Type B pancreatic cell (in vitro differentiated cells): ENCODE results near the gene OLFML2A. TPM values are rescaled to one million over a fixed set of nuclear protein-coding genes. Genes with fewer than 3 reads are reported as not detected.
A peak's percentile ranks its signal among the peaks of the same experiment; 100 is the strongest.
"Not testable (repeated sequence)": the region's sequence is repeated elsewhere in the genome, so short reads cannot be mapped to it uniquely, and the experiment has no call there.

Experiments
- DNase-seq: peaks from one replicate; pipeline ENCODE4 v3.0.0; 2021; ENCODE audit warnings: mixed read lengths; ENCODE audit not compliant: unreplicated experiment; ENCODE audit errors: extremely low spot score
- H3K27ac Mint-ChIP-seq: 2 replicates; pipeline ENCODE4 v1.8.0; 2021; ENCODE audit warnings: mild to moderate bottlenecking, mixed read lengths
- H3K27me3 Mint-ChIP-seq: 2 replicates; pipeline ENCODE4 v1.8.0; 2021; ENCODE audit warnings: mixed read lengths
- H3K36me3 Mint-ChIP-seq: 2 replicates; pipeline ENCODE4 v1.8.0; 2021; ENCODE audit warnings: mixed read lengths
- H3K4me1 Mint-ChIP-seq: one replicate; pipeline ENCODE4 v1.8.0; 2021; ENCODE audit warnings: mixed read lengths; ENCODE audit not compliant: unreplicated experiment
- H3K4me3 Mint-ChIP-seq: 2 replicates; pipeline ENCODE4 v1.8.0; 2021; ENCODE audit warnings: mild to moderate bottlenecking, mixed read lengths
- H3K9me3 Mint-ChIP-seq: 2 replicates; pipeline ENCODE4 v1.8.0; 2021; ENCODE audit warnings: mixed read lengths
- long read RNA-seq: library from polyadenylated mRNA; unstranded; transcript quantifications from one replicate; pipeline ENCODE4 v2.0.0, GENCODE V29; 2020
- total RNA-seq: library from RNA; stranded (reverse); gene quantifications from 2 replicates; pipeline ENCODE4 v1.2.1, GENCODE V29; 2021; ENCODE audit warnings: low replicate concordance
- TF ChIP-seq, protein P1 (sequence below): fragments of 200-600 bp; sonication (generic); conservative IDR thresholded peaks from 2 replicates; pipeline ENCODE4 v1.5.0; 2021; ENCODE audit warnings: antibody characterized with exemption, mild to moderate bottlenecking

OLFML2A gene
- total RNA-seq: 6.3 and 10.8 TPM in 2 replicates
- long read RNA-seq, partial matches to known transcripts: 0 of 2 reads
- long read RNA-seq, other reads (novel, unspliced or antisense): 2 of 2 reads

DNA sequence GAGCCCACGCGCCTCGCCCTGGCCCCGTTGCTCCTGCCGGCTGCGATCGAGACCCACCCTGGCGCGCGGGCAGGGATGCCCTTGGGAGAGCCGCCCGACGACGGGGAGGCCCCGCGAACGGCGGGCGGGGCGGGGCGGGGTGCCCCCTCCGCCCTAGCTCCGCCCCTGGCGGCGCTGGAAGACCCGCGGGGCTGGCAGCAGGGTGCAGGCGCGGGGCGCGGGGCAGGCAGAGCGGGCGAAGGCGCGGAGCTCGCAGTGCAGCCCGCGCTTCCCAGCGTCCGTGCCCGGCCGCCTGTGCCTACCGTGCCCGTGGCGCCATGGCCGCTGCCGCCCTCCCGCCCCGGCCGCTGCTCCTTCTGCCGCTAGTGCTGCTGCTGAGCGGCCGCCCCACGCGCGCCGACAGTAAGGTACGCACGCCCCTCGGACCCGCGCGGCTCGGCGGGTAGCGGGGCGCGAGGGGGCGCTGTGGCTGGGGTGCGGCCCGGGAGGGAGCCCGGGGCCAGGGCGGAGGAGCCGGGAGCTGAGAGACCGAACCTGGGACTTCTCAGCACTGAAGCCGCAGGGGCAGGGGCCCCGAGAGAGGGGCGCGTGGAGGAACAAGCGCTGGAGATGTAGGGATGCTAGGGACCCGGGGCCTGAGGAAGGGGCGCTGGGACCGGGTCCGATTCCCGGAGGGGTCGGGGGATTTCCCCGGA lies at the start of gene OLFML2A:
Gene OLFML2A (plus strand): TSS at position 180 of the 695 bp plus-strand sequence. CDS start 138 bp downstream, at position 318.
- TF ChIP-seq, protein P1, sequence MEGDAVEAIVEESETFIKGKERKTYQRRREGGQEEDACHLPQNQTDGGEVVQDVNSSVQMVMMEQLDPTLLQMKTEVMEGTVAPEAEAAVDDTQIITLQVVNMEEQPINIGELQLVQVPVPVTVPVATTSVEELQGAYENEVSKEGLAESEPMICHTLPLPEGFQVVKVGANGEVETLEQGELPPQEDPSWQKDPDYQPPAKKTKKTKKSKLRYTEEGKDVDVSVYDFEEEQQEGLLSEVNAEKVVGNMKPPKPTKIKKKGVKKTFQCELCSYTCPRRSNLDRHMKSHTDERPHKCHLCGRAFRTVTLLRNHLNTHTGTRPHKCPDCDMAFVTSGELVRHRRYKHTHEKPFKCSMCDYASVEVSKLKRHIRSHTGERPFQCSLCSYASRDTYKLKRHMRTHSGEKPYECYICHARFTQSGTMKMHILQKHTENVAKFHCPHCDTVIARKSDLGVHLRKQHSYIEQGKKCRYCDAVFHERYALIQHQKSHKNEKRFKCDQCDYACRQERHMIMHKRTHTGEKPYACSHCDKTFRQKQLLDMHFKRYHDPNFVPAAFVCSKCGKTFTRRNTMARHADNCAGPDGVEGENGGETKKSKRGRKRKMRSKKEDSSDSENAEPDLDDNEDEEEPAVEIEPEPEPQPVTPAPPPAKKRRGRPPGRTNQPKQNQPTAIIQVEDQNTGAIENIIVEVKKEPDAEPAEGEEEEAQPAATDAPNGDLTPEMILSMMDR: peak; percentile 60
- DNase-seq: no peak

DNA sequence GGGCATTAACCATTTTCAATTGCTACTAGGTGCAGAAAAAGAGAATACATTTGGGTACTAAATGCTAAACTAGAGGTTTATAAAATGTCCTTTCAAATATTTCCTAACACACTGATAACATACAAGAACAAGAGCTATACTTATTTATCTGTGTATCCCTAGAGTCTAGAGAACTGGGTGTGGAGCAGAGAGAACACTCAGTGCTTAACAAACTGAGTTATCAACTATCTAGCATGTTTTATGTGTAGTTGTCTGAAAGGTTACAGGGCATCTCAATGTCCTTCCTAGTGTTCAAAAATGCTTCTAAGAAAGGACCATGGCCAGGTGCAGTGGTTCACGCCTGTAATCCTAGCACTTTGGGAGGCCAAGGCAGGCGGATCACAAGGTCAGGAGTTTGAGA lies 46.2 kb upstream of the OLFML2A start:
- H3K36me3 Mint-ChIP-seq: peaks cover 14% of the 10 kb centered on the region
- no peak overlapping the region for H3K4me3 Mint-ChIP-seq
- no peaks in the 10 kb centered on the region for H3K27me3 Mint-ChIP-seq
- peaks cover 16% of the 10 kb centered on the region for H3K4me1 Mint-ChIP-seq
- no peak overlapping the region for H3K27ac Mint-ChIP-seq
- H3K9me3 Mint-ChIP-seq: no peaks in the 10 kb centered on the region
- TF ChIP-seq, protein P1: no peak
- DNase-seq: no peak

More for the DNA sequence above, at the start of gene OLFML2A:
- H3K4me3 Mint-ChIP-seq: peak within 1 kb of the TSS; percentile 88
- peaks cover 39% of the 10 kb centered on the region for H3K27me3 Mint-ChIP-seq
- H3K36me3 Mint-ChIP-seq: no peaks in the 10 kb centered on the region
- peaks cover 29% of the 10 kb centered on the region for H3K4me1 Mint-ChIP-seq
- no peak within 1 kb of the TSS for H3K27ac Mint-ChIP-seq
- no peaks in the 10 kb centered on the region for H3K9me3 Mint-ChIP-seq

DNA sequence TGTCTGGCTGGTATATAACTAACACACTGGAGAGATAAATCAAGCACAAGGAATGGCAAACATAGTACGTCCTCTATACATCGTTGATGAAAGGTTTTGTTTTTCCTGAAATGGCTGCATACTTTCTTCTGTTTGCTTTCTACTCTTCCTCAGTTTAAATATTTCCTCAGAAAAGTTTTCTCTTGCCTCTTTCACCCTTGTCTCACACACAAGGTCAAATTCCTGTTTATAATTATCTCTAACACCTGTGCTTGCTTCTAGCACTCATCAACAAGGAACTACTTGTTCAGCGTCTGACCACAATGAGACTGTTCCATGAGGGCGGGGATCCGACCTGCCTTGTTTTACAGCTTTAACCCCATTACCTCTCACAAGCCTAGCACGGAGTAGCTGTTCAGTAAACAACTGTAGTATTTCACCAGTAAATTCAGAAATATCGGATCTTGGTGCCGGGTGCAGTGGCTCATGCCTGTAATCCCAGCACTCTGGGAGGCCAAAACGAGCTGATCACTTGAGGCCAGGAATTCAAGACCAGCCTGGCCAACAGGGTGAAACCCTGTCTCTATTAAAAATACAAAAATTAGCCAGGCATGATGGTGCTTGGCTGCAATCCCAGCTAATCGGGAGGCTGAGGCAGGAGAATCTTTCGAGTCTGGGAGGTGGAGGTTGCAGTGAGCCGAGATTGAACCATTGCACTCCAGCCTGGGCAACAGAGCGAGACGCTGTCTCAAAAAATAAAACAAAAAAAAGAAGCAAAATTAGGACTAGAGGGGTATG lies 42.8 kb upstream of the OLFML2A start:
- Mint-ChIP-seq H3K36me3 (peaks cover 14% of the 10 kb centered on the region), H3K27me3 (no peaks in the 10 kb centered on the region), H3K27ac (peak overlapping the region; percentile 91), H3K9me3 (no peaks in the 10 kb centered on the region), H3K4me3 (peak overlapping the region; percentile 55), H3K4me1 (peaks cover 10% of the 10 kb centered on the region)
- TF ChIP-seq, protein P1: no peak
- DNase-seq: no peak

DNA sequence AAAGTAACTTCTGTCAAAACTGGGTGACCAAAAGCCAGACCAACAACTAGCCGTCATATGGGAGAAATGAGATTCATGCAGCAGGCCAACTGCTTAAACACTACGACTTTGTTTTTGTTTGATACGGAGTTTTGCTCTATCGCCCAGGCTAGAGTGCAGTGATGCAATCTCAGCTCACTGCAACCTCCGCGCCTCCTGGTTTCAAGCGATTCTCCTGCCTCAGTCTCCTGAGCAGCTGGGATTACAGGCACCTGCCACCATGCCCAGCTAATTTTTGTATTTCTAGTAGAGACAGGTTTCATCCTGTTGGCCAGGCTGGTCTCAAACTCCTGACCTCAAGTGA lies 42.2 kb upstream of the OLFML2A start:
- H3K4me1 Mint-ChIP-seq: peaks cover 10% of the 10 kb centered on the region
- H3K4me3 Mint-ChIP-seq, H3K9me3 Mint-ChIP-seq, H3K27me3 Mint-ChIP-seq, DNase-seq: not testable (repeated sequence)
- peak overlapping the region; percentile 91 for H3K27ac Mint-ChIP-seq
- peaks cover 14% of the 10 kb centered on the region for H3K36me3 Mint-ChIP-seq

DNA sequence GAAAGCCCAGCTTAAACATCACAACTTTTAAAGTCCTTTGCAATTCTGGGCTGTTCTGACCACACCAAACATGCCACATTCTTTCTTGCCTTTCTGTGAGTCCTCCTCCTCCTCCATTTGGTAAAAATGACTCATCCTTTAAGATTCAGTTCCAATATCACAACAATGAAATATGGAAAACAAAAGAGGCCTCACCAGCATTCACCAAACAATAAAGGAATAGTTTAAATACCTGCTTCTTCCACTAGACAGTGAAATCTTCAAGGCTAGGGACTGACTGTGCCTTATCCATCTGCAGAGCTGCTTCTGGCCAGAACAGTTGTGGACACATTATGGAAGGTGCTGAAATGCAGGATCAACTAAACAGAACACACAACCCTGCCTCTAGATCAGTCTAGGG lies 41.8 kb upstream of the OLFML2A start:
- H3K36me3 Mint-ChIP-seq: peaks cover 17% of the 10 kb centered on the region
- TF ChIP-seq, protein P1: no peak
- no peak for DNase-seq
- H3K4me3 Mint-ChIP-seq: peak overlapping the region; percentile 26
- peak overlapping the region; percentile 82 for H3K27ac Mint-ChIP-seq
- H3K9me3 Mint-ChIP-seq: no peaks in the 10 kb centered on the region
- H3K4me1 Mint-ChIP-seq: peaks cover 10% of the 10 kb centered on the region
- no peaks in the 10 kb centered on the region for H3K27me3 Mint-ChIP-seq

DNA sequence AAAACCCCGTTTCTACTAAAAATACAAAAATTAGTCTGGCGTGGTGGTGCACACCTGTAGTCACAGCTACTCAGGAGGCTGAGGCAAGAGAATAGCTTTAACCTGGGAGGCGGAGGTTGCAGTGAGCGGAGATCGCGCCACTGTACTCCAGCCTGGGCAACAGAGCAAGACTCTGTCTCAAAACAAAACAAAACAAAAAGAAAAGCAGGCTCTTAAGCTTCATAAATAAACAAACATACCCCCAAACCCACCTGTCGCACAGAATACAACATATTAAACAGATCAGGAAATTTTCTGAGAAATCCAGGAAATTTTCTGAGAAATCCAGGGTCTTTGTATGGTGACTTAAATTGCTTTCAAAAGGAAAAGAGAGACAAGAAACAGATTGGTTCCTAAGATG lies 38.9 kb upstream of the OLFML2A start:
- H3K4me3 Mint-ChIP-seq, H3K9me3 Mint-ChIP-seq: not testable (repeated sequence)

More for the DNA sequence above, 38.9 kb upstream of the OLFML2A start:
- H3K36me3 Mint-ChIP-seq, DNase-seq, H3K27me3 Mint-ChIP-seq, H3K27ac Mint-ChIP-seq: not testable (repeated sequence)
- H3K4me1 Mint-ChIP-seq: peaks cover 19% of the 10 kb centered on the region
